ENCODE measurements around the gene TENT5C.

TENT5C gene

DNA sequence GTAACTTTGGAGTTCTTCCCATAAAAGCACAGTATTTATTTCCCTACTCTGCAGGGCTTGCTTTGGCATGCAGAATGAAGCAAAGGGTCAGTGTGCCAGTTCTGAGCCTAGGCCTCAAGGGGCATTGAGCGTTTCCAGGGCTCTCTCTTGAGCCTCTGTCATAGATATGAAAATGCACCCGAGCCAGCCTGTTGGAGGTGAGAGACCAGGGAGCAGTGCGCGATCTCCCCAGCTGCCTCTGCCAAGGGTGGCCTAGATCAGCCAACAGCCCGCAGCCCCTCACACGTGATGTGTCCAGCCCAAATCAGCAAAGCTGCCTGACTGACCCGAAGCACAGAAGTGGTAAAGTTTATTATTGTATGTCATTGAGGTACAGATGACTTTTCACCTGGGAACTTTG is 63.7 kb downstream of the TENT5C start:
- no peaks in the 10 kb centered on the region for H3K9me2 ChIP-seq (ENCODE audit: low read depth, low read length)
- no peaks in the 10 kb centered on the region for H3K27me3 ChIP-seq (ENCODE audit: insufficient read depth, low read length)
- no peak overlapping the region for H3K4me3 ChIP-seq (ENCODE audit: low read depth, low read length, poor library complexity, severe bottlenecking)
- TF ChIP-seq, protein P1, sequence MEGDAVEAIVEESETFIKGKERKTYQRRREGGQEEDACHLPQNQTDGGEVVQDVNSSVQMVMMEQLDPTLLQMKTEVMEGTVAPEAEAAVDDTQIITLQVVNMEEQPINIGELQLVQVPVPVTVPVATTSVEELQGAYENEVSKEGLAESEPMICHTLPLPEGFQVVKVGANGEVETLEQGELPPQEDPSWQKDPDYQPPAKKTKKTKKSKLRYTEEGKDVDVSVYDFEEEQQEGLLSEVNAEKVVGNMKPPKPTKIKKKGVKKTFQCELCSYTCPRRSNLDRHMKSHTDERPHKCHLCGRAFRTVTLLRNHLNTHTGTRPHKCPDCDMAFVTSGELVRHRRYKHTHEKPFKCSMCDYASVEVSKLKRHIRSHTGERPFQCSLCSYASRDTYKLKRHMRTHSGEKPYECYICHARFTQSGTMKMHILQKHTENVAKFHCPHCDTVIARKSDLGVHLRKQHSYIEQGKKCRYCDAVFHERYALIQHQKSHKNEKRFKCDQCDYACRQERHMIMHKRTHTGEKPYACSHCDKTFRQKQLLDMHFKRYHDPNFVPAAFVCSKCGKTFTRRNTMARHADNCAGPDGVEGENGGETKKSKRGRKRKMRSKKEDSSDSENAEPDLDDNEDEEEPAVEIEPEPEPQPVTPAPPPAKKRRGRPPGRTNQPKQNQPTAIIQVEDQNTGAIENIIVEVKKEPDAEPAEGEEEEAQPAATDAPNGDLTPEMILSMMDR (IDR thresholded peaks at IDR 0.05; ENCODE audit: low read length) = no peak
- no peak for TF ChIP-seq EZH2 (IDR thresholded peaks at IDR 0.05; ENCODE audit: borderline replicate concordance, low read length)
- no peaks in the 10 kb centered on the region for H3K36me3 ChIP-seq (ENCODE audit: insufficient read depth, low read length)
- no peak overlapping the region for H3K27ac ChIP-seq (ENCODE audit: low read depth, low read length, poor library complexity, severe bottlenecking)
- H2AFZ ChIP-seq (ENCODE audit: low read length) = no peak overlapping the region
- H3K9me3 ChIP-seq (ENCODE audit: low read length) = no peaks in the 10 kb centered on the region
- no peaks in the 10 kb centered on the region for H3F3A ChIP-seq (ENCODE audit: insufficient read depth, low read length)
- no peaks in the 10 kb centered on the region for H4K20me1 ChIP-seq (ENCODE audit: insufficient read depth, low read length)
- no peaks in the 10 kb centered on the region for H3K79me2 ChIP-seq (ENCODE audit: insufficient read depth, low read length)
- no peak overlapping the region for H3K9ac ChIP-seq (ENCODE audit: low read length)
- peaks cover 44% of the 10 kb centered on the region for H3K4me1 ChIP-seq (ENCODE audit: insufficient read depth, low read length, severe bottlenecking)
- no peak overlapping the region for H3K4me2 ChIP-seq (ENCODE audit: low read length)

DNA sequence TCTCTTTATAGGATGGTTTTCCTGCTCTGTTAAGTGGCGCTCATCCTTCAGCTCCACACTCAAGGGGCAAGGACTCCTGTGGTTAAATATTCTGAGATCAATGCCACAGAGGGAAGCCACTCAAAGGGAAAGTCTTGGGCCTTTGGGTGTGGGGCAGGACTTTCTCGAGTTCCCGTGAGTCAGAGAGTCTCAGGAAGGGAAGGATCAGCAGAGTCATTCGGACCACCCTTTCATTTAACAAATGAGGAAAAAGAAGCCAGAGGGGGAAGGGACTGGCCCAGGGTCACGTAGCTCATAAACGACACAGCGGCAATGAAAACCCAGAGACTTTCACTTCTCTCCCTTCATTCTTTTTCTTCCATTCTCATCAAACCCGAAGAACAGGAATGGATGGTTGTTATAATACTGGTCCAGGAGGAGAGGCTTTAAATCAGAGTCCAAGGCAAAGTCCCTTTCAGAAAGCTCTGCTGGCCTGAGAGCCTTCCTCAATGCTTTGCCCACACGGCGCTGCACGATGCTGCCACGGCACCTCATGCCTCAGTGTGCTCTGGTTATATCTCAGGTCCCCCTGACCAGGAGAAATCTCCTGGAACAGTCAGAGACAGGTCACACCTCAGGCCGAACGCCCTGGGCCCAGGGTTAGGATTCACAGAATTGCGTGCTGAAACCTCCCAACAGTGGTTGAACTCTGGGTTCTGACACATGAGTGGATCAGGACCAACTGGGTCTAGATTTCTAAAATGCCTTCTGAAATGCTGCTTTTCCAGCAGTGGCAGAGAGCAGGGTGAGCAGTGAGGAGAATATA is 65.3 kb downstream of the TENT5C start:
- peaks cover 28% of the 10 kb centered on the region for H3K4me1 ChIP-seq (ENCODE audit: insufficient read depth, low read length, severe bottlenecking)
- H3K4me2 ChIP-seq (ENCODE audit: low read length) = peak overlapping the region; percentile 8; the same call in 1 of the 2 replicates
- peak overlapping the region; percentile 30 for H3K27ac ChIP-seq (ENCODE audit: low read depth, low read length, poor library complexity, severe bottlenecking)
- H3K9ac ChIP-seq (ENCODE audit: low read length) = peak overlapping the region; percentile 7; the same call in 1 of the 2 replicates
- H3K79me2 ChIP-seq (ENCODE audit: insufficient read depth, low read length) = no peaks in the 10 kb centered on the region
- H3K4me3 ChIP-seq (ENCODE audit: low read depth, low read length, poor library complexity, severe bottlenecking) = no peak overlapping the region
- H3F3A ChIP-seq (ENCODE audit: insufficient read depth, low read length) = no peaks in the 10 kb centered on the region
- no peaks in the 10 kb centered on the region for H3K36me3 ChIP-seq (ENCODE audit: insufficient read depth, low read length)
- no peaks in the 10 kb centered on the region for H3K9me3 ChIP-seq (ENCODE audit: low read length)
- no peaks in the 10 kb centered on the region for H4K20me1 ChIP-seq (ENCODE audit: insufficient read depth, low read length)
- H3K9me2 ChIP-seq (ENCODE audit: low read depth, low read length) = no peaks in the 10 kb centered on the region
- TF ChIP-seq EZH2 (IDR thresholded peaks at IDR 0.05; ENCODE audit: borderline replicate concordance, low read length) = no peak
- TF ChIP-seq, protein P1 (IDR thresholded peaks at IDR 0.05; ENCODE audit: low read length) = no peak
- H2AFZ ChIP-seq (ENCODE audit: low read length) = no peak overlapping the region; the same call in 1 of the 2 replicates
- no peaks in the 10 kb centered on the region for H3K27me3 ChIP-seq (ENCODE audit: insufficient read depth, low read length)

DNA sequence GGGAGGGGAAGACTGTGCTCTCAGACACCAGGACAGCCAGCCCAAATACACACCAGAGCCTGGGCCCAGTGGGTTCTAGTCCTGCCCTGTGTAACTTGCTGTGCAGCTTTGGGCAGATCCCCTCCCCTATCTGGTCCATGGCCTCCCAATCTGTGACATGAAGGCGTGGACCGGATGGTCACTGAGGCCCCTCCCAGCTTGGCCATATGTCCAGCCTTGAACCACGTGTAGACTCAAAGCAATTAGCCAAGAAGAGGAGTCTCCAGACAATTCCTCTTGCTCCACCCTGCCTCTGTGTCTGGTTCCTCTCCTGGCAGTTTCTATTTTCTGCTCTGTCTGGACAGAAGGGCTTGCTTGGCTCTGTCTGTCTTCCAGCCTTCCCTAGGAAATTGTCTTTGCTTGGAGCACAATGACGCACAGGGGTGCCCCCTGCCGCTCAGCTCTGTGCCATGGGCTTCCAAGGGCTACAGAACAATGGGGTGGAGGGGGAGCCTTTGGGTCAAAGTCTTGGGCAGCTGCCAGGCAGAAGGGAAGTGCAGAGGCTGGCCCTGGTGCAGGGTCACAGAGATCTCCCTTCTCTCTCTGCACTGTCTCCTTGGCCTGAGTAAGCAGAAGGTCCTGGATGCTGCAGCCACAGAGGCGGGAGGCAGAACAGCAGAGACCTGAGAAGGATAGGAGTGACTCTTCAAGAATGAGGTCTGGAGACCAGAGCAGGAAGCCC is 66.1 kb downstream of the TENT5C start:
- H3K9ac ChIP-seq (ENCODE audit: low read length) = no peak overlapping the region
- no peaks in the 10 kb centered on the region for H3F3A ChIP-seq (ENCODE audit: insufficient read depth, low read length)
- H3K27me3 ChIP-seq (ENCODE audit: insufficient read depth, low read length) = no peaks in the 10 kb centered on the region
- TF ChIP-seq EZH2 (IDR thresholded peaks at IDR 0.05; ENCODE audit: borderline replicate concordance, low read length) = no peak
- TF ChIP-seq, protein P1 (IDR thresholded peaks at IDR 0.05; ENCODE audit: low read length) = peak; percentile 54; the same call in 1 of the 2 replicates
- no peaks in the 10 kb centered on the region for H3K36me3 ChIP-seq (ENCODE audit: insufficient read depth, low read length)
- H4K20me1 ChIP-seq (ENCODE audit: insufficient read depth, low read length) = no peaks in the 10 kb centered on the region
- no peak overlapping the region for H3K27ac ChIP-seq (ENCODE audit: low read depth, low read length, poor library complexity, severe bottlenecking)
- no peaks in the 10 kb centered on the region for H3K79me2 ChIP-seq (ENCODE audit: insufficient read depth, low read length)
- H3K9me3 ChIP-seq (ENCODE audit: low read length) = no peaks in the 10 kb centered on the region
- peaks cover 25% of the 10 kb centered on the region for H3K4me1 ChIP-seq (ENCODE audit: insufficient read depth, low read length, severe bottlenecking)
- no peak overlapping the region for H3K4me2 ChIP-seq (ENCODE audit: low read length)
- no peak overlapping the region for H2AFZ ChIP-seq (ENCODE audit: low read length)
- no peak overlapping the region for H3K4me3 ChIP-seq (ENCODE audit: low read depth, low read length, poor library complexity, severe bottlenecking)
- no peaks in the 10 kb centered on the region for H3K9me2 ChIP-seq (ENCODE audit: low read depth, low read length)

All from OCI-LY1 (cell line).